WERI-Rb-1 (cell line): Measurements from ENCODE around the gene CLEC19A.

Experiments
- DNase-seq: peaks from one replicate; pipeline ENCODE4 v3.0.0-alpha.2; 2020
- H3K27ac ChIP-seq: fragments of 250-450 bp; sonication (Bioruptor Pico); 2 replicates; pipeline ENCODE4 v1.5.1; 2020; ENCODE audit warnings: mild to moderate bottlenecking, moderate library complexity
- H3K27me3 ChIP-seq: fragments of 250-450 bp; sonication (Bioruptor Pico); 2 replicates; pipeline ENCODE4 v1.5.1; 2021; ENCODE audit warnings: mild to moderate bottlenecking, low read depth, moderate library complexity; ENCODE audit not compliant: insufficient read depth, severe bottlenecking
- H3K36me3 ChIP-seq: fragments of 250-450 bp; sonication (Bioruptor Pico); 2 replicates; pipeline ENCODE4 v1.5.1; 2020; ENCODE audit warnings: mild to moderate bottlenecking, moderate library complexity
- H3K4me3 ChIP-seq: 2 replicates; pipeline ENCODE4 v1.5.1; 2011; ENCODE audit warnings: low read depth, mild to moderate bottlenecking, control low read depth, low read length
- H3K9me3 ChIP-seq: fragments of 250-450 bp; sonication (Bioruptor Pico); 2 replicates; pipeline ENCODE4 v1.5.1; 2021; ENCODE audit warnings: mild to moderate bottlenecking, moderate library complexity; ENCODE audit not compliant: severe bottlenecking
- CTCF ChIP-seq: IDR thresholded peaks from 2 replicates; pipeline ENCODE4 v1.5.1; 2011; ENCODE audit warnings: low read depth, mild to moderate bottlenecking, control low read depth, inconsistent platforms, low read length

The CLEC19A gene

GRCh38 chr16:19330841-19331397 lies 45.4 kb downstream of the CLEC19A start:
- H3K4me3 ChIP-seq = no peak overlapping the region
- no peak overlapping the region for H3K27ac ChIP-seq
- H3K27me3 ChIP-seq = no peaks in the 10 kb centered on the region
- no peak for DNase-seq
- H3K9me3 ChIP-seq = no peaks in the 10 kb centered on the region
- TF ChIP-seq CTCF = no peak
- H3K36me3 ChIP-seq = no peaks in the 10 kb centered on the region

GRCh38 chr16:19331794-19332193 lies 46.3 kb downstream of the CLEC19A start:
- no peaks in the 10 kb centered on the region for H3K27me3 ChIP-seq
- no peaks in the 10 kb centered on the region for H3K9me3 ChIP-seq
- H3K36me3 ChIP-seq = no peaks in the 10 kb centered on the region
- H3K4me3 ChIP-seq = no peak overlapping the region
- H3K27ac ChIP-seq = no peak overlapping the region
- no peak for TF ChIP-seq CTCF
- DNase-seq = no peak

GRCh38 chr16:19338335-19338734 lies 52.8 kb downstream of the CLEC19A start:
- no peak overlapping the region for H3K27ac ChIP-seq
- no peak for TF ChIP-seq CTCF
- H3K9me3 ChIP-seq = no peaks in the 10 kb centered on the region
- no peaks in the 10 kb centered on the region for H3K36me3 ChIP-seq
- peak; percentile 35 for DNase-seq
- H3K4me3 ChIP-seq = no peak overlapping the region
- no peaks in the 10 kb centered on the region for H3K27me3 ChIP-seq

- DNase-seq = no peak
- H3K27ac ChIP-seq = no peak overlapping the region
- no peaks in the 10 kb centered on the region for H3K27me3 ChIP-seq
- H3K36me3 ChIP-seq = no peaks in the 10 kb centered on the region
- H3K9me3 ChIP-seq = peaks cover 9% of the 10 kb centered on the region
- no peak for TF ChIP-seq CTCF
- no peak overlapping the region for H3K4me3 ChIP-seq
These were observed 58.8 kb downstream of the CLEC19A start for GRCh38 chr16:19344224-19344801.

- Histone ChIP-seq H3K27ac (no peak overlapping the region), H3K27me3 (no peaks in the 10 kb centered on the region), H3K4me3 (no peak overlapping the region), H3K36me3 (no peaks in the 10 kb centered on the region), H3K9me3 (peaks cover 9% of the 10 kb centered on the region)
- TF ChIP-seq CTCF = no peak
- DNase-seq = no peak
These were observed 59.4 kb downstream of the CLEC19A start for GRCh38 chr16:19344980-19345379.
